ENCODE results near the gene PFKL. TPM values are rescaled to one million over a fixed set of nuclear protein-coding genes. Genes with fewer than 3 reads are reported as not detected.
A peak's percentile ranks its signal among the peaks of the same experiment; 100 is the strongest.

Gene PFKL
- total RNA-seq, 2 donors from 2014 or later: 104 to 109 TPM

- H3K4me3 Mint-ChIP-seq: peak overlapping the region in 1 of 2 donors; percentile 45
- no peak for ATAC-seq (replicated peaks in 1 of 2)
- H3K27ac Mint-ChIP-seq: no peak overlapping the region
These were observed 3.7 kb downstream of the PFKL start for GRCh38 chr21:44303490-44303981.

GRCh38 chr21:44304011-44304616, 4.3 kb downstream of the PFKL start:
- ATAC-seq (replicated peaks in 1 of 2): no peak

More at GRCh38 chr21:44303490-44303981, 3.7 kb downstream of the PFKL start:
- no peaks in the 10 kb centered on the region for H3K27me3 Mint-ChIP-seq (ENCODE audit: low read depth)
- no peaks in the 10 kb centered on the region for H3K36me3 Mint-ChIP-seq (ENCODE audit: insufficient read depth in 2 of 2)
- DNase-seq: no peak
- H3K9me3 Mint-ChIP-seq: no peaks in the 10 kb centered on the region
- peaks cover 40% of the 10 kb centered on the region for H3K4me1 Mint-ChIP-seq (ENCODE audit: low read depth)

GRCh38 chr21:44304877-44305293, 5.0 kb downstream of the PFKL start:
- DNase-seq: peak; percentile 30 to 54
- Mint-ChIP-seq H3K36me3 (ENCODE audit: insufficient read depth in 2 of 2) (no peaks in the 10 kb centered on the region), H3K27me3 (ENCODE audit: low read depth) (no peaks in the 10 kb centered on the region), H3K4me3 (no peak overlapping the region), H3K4me1 (ENCODE audit: low read depth) (peaks cover 37% of the 10 kb centered on the region), H3K27ac (peak overlapping the region; percentile 17), H3K9me3 (no peaks in the 10 kb centered on the region)
- peak in 1 of 2 donors; percentile 39 for ATAC-seq (replicated peaks in 1 of 2)

More at GRCh38 chr21:44304011-44304616, 4.3 kb downstream of the PFKL start:
- Mint-ChIP-seq H3K27me3 (ENCODE audit: low read depth) (no peaks in the 10 kb centered on the region), H3K36me3 (ENCODE audit: insufficient read depth in 2 of 2) (no peaks in the 10 kb centered on the region), H3K27ac (no peak overlapping the region), H3K4me3 (no peak overlapping the region), H3K4me1 (ENCODE audit: low read depth) (peaks cover 37% of the 10 kb centered on the region), H3K9me3 (no peaks in the 10 kb centered on the region)
- no peak for DNase-seq

GRCh38 chr21:44305691-44306090, 5.8 kb downstream of the PFKL start:
- Mint-ChIP-seq H3K27me3 (ENCODE audit: low read depth) (no peaks in the 10 kb centered on the region), H3K4me1 (ENCODE audit: low read depth) (peaks cover 35% of the 10 kb centered on the region), H3K4me3 (no peak overlapping the region), H3K27ac (no peak overlapping the region), H3K9me3 (no peaks in the 10 kb centered on the region), H3K36me3 (ENCODE audit: insufficient read depth in 2 of 2) (no peaks in the 10 kb centered on the region)
- ATAC-seq (replicated peaks in 1 of 2) (no peak), DNase-seq (no peak)

GRCh38 chr21:44306936-44307704, 7.3 kb downstream of the PFKL start:
- Mint-ChIP-seq H3K4me3 (no peak overlapping the region), H3K9me3 (no peaks in the 10 kb centered on the region), H3K4me1 (ENCODE audit: low read depth) (peaks cover 22% of the 10 kb centered on the region), H3K27ac (no peak overlapping the region), H3K27me3 (ENCODE audit: low read depth) (no peaks in the 10 kb centered on the region), H3K36me3 (ENCODE audit: insufficient read depth in 2 of 2) (peaks cover 4 to 5% of the 10 kb centered on the region in 2 donors)
- ATAC-seq (replicated peaks in 1 of 2): no peak
- no peak for DNase-seq

- Mint-ChIP-seq H3K4me3 (no peak overlapping the region), H3K4me1 (ENCODE audit: low read depth) (no peaks in the 10 kb centered on the region), H3K9me3 (no peaks in the 10 kb centered on the region), H3K27me3 (ENCODE audit: low read depth) (no peaks in the 10 kb centered on the region), H3K27ac (no peak overlapping the region), H3K36me3 (ENCODE audit: insufficient read depth in 2 of 2) (peaks cover 4 to 5% of the 10 kb centered on the region in 2 donors)
- DNase-seq (no peak), ATAC-seq (replicated peaks in 1 of 2) (no peak)
These were observed 11.0 kb downstream of the PFKL start for GRCh38 chr21:44310628-44311507.

GRCh38 chr21:44312089-44312488, 12.2 kb downstream of the PFKL start:
- no peak overlapping the region for H3K4me3 Mint-ChIP-seq
- ATAC-seq (replicated peaks in 1 of 2) (no peak), DNase-seq (no peak)
- H3K9me3 Mint-ChIP-seq: no peaks in the 10 kb centered on the region
- no peak overlapping the region for H3K27ac Mint-ChIP-seq
- H3K27me3 Mint-ChIP-seq (ENCODE audit: low read depth): no peaks in the 10 kb centered on the region
- no peaks in the 10 kb centered on the region for H3K4me1 Mint-ChIP-seq (ENCODE audit: low read depth)
- peaks cover 4 to 5% of the 10 kb centered on the region in 2 donors for H3K36me3 Mint-ChIP-seq (ENCODE audit: insufficient read depth in 2 of 2)

GRCh38 chr21:44312716-44313115, 12.9 kb downstream of the PFKL start:
- Mint-ChIP-seq H3K4me3 (no peak overlapping the region), H3K27ac (no peak overlapping the region), H3K36me3 (ENCODE audit: insufficient read depth in 2 of 2) (peaks cover 4 to 5% of the 10 kb centered on the region in 2 donors), H3K9me3 (no peaks in the 10 kb centered on the region), H3K4me1 (ENCODE audit: low read depth) (no peaks in the 10 kb centered on the region), H3K27me3 (ENCODE audit: low read depth) (no peaks in the 10 kb centered on the region)
- DNase-seq (no peak), ATAC-seq (replicated peaks in 1 of 2) (no peak)

- Mint-ChIP-seq H3K4me1 (ENCODE audit: low read depth) (no peaks in the 10 kb centered on the region), H3K27ac (no peak overlapping the region), H3K9me3 (no peaks in the 10 kb centered on the region), H3K27me3 (ENCODE audit: low read depth) (no peaks in the 10 kb centered on the region), H3K4me3 (no peak overlapping the region), H3K36me3 (ENCODE audit: insufficient read depth in 2 of 2) (peaks cover 4 to 5% of the 10 kb centered on the region in 2 donors)
- DNase-seq (no peak), ATAC-seq (replicated peaks in 1 of 2) (no peak)
These were observed 13.6 kb downstream of the PFKL start for GRCh38 chr21:44313451-44313850.

- ATAC-seq (replicated peaks in 1 of 2): no peak
- H3K36me3 Mint-ChIP-seq (ENCODE audit: insufficient read depth in 2 of 2): peaks cover 4 to 5% of the 10 kb centered on the region in 2 donors
- no peak overlapping the region for H3K4me3 Mint-ChIP-seq
- H3K27ac Mint-ChIP-seq: no peak overlapping the region
- no peak for DNase-seq
- H3K4me1 Mint-ChIP-seq (ENCODE audit: low read depth): no peaks in the 10 kb centered on the region
- no peaks in the 10 kb centered on the region for H3K9me3 Mint-ChIP-seq
- H3K27me3 Mint-ChIP-seq (ENCODE audit: low read depth): no peaks in the 10 kb centered on the region
These were observed 14.3 kb downstream of the PFKL start for GRCh38 chr21:44314128-44314527.

- no peaks in the 10 kb centered on the region for H3K9me3 Mint-ChIP-seq
- H3K27ac Mint-ChIP-seq: no peak overlapping the region
- H3K4me1 Mint-ChIP-seq (ENCODE audit: low read depth): no peaks in the 10 kb centered on the region
- no peak for ATAC-seq (replicated peaks in 1 of 2)
- H3K27me3 Mint-ChIP-seq (ENCODE audit: low read depth): no peaks in the 10 kb centered on the region
- peaks cover 4 to 5% of the 10 kb centered on the region in 2 donors for H3K36me3 Mint-ChIP-seq (ENCODE audit: insufficient read depth in 2 of 2)
- no peak overlapping the region for H3K4me3 Mint-ChIP-seq
- DNase-seq: no peak
These were observed 14.7 kb downstream of the PFKL start for GRCh38 chr21:44314561-44314960.

- no peak overlapping the region for H3K27ac Mint-ChIP-seq
- no peaks in the 10 kb centered on the region for H3K27me3 Mint-ChIP-seq (ENCODE audit: low read depth)
- peaks cover 4 to 5% of the 10 kb centered on the region in 2 donors for H3K36me3 Mint-ChIP-seq (ENCODE audit: insufficient read depth in 2 of 2)
- H3K4me1 Mint-ChIP-seq (ENCODE audit: low read depth): no peaks in the 10 kb centered on the region
- ATAC-seq (replicated peaks in 1 of 2) (no peak), DNase-seq (no peak)
- H3K9me3 Mint-ChIP-seq: no peaks in the 10 kb centered on the region
- H3K4me3 Mint-ChIP-seq: no peak overlapping the region
These were observed 15.9 kb downstream of the PFKL start for GRCh38 chr21:44315691-44316203.

Data from activated T-cell treated with anti-CD3 and anti-CD28 coated beads, Interleukin-2, amount 50 U/mL, for 72 hours (primary cell).